Measurements from ENCODE around the gene SUOX. TPM values are rescaled to one million over a fixed set of nuclear protein-coding genes. Genes with fewer than 3 reads are reported as not detected.
A peak's percentile ranks its signal among the peaks of the same experiment; 100 is the strongest.

The SUOX gene
- total RNA-seq, 1 donor from 2014 or later = 2.1 TPM

DNA sequence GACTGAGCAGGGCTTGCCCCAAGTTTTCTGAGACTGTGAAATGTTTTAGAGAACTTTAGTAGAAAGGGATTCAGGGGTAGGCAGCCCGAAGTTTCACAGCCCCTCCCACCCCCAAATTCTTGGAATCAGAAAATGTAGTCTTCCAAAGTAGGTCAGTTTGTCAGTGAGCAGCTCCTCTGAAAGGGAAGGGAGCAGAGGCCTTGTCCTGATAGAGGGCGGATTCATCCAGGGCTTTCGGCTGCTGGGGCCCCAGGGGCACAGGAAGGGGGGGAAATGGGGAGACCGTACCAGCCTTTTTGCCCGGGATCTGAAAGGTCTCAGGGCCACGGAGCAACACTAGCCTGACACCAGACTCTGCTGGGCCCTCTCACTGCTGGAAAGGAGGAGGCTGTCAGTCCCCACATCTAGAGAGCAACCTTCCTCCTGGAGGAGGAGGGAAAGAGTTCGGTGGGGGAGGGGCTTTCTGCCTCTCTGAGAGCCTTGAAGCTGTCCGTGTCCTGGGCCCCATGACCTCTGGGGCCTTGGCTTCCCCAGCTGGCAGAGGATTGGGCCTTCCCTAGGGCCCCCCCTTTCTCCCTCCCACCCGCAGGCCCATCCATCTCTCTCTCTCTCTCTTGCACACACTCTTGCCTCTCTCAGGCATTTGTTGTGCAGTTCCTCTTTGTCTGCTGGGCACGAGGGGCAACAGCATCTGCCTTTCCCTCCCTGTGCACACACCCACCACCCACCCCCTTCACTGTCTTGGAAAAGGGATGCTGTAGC lies 23.5 kb downstream of the SUOX start, which contains the start of gene IKZF4:
Gene IKZF4, plus strand, starts transcription at position 621 of the 762 bp plus-strand sequence. CDS start 451 bp downstream, outside the sequence.
- no peaks in the 10 kb centered on the region for H3K27me3 ChIP-seq (ENCODE audit: control insufficient read depth, insufficient read depth, low read length)
- TF ChIP-seq, protein P1, sequence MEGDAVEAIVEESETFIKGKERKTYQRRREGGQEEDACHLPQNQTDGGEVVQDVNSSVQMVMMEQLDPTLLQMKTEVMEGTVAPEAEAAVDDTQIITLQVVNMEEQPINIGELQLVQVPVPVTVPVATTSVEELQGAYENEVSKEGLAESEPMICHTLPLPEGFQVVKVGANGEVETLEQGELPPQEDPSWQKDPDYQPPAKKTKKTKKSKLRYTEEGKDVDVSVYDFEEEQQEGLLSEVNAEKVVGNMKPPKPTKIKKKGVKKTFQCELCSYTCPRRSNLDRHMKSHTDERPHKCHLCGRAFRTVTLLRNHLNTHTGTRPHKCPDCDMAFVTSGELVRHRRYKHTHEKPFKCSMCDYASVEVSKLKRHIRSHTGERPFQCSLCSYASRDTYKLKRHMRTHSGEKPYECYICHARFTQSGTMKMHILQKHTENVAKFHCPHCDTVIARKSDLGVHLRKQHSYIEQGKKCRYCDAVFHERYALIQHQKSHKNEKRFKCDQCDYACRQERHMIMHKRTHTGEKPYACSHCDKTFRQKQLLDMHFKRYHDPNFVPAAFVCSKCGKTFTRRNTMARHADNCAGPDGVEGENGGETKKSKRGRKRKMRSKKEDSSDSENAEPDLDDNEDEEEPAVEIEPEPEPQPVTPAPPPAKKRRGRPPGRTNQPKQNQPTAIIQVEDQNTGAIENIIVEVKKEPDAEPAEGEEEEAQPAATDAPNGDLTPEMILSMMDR (IDR thresholded peaks at IDR 0.05; ENCODE audit: insufficient read depth, low read length, severe bottlenecking) = no peak
- H3K4me3 ChIP-seq (ENCODE audit: low read depth, low read length) = no peak within 1 kb of the TSS
- DNase-seq (ENCODE audit: low read depth) (no peak), FAIRE-seq (no peak)
- no peaks in the 10 kb centered on the region for H3K36me3 ChIP-seq (ENCODE audit: control insufficient read depth, insufficient read depth, low read length)

DNA sequence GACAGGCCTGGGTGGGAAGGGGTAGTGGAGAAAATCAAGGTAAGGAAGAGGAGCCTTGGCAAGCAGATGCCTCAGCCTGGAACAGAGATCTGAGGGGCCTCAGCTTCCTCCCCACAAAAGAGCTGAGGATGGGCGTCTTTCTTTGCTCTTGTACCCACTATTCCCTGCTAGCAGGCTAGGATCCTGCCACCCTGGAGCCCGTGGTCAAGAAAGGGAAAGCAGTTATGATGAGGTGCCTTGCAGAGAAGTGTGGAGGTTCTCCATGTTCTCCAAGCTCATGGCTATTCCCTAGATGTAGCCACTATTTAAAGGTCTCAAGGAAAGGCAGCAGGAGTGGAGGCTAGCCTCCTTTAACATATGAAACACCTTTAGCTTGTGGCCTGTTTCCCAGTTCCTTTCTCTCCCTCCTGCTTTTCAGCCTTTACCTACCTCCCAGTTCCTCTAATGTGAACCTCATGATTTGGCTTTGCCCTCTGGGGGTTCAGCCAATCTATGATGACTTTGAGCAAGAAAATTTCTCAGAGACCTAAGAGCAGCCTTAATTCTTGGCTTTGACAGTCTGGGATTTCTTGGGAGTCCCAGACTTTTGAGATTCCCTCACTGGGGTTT lies 24.9 kb downstream of the SUOX start:
- FAIRE-seq (no peak), DNase-seq (ENCODE audit: low read depth) (no peak)
- Histone ChIP-seq H3K36me3 (ENCODE audit: control insufficient read depth, insufficient read depth, low read length) (no peaks in the 10 kb centered on the region), H3K27me3 (ENCODE audit: control insufficient read depth, insufficient read depth, low read length) (no peaks in the 10 kb centered on the region), H3K4me3 (ENCODE audit: low read depth, low read length) (no peak overlapping the region)
- TF ChIP-seq, protein P1 (IDR thresholded peaks at IDR 0.05; ENCODE audit: insufficient read depth, low read length, severe bottlenecking) = no peak

GRCh38 chr12:56028511-56029165 lies 31.6 kb downstream of the SUOX start:
- DNase-seq (ENCODE audit: low read depth) = peak; percentile 71

DNA sequence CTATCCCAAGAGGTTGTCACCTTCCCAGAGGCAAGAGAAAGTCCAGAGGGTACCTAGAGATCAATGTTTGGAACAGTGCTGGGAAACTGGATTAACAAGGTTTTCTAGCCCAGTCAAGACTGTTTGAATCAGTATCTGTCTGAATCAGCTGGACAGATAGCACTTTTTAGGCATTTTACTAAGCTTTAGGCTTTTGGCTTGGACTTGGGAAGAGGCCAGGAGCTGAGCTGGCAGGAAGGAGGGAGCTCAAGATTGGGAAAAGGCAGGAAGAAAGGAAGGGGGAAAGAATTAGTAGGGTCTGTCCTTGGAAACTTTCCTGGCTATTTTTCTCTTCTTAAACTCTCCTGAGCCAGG lies 32.1 kb downstream of the SUOX start:
- Histone ChIP-seq H3K36me3 (ENCODE audit: control insufficient read depth, insufficient read depth, low read length) (no peaks in the 10 kb centered on the region), H3K4me3 (ENCODE audit: low read depth, low read length) (no peak overlapping the region), H3K27me3 (ENCODE audit: control insufficient read depth, insufficient read depth, low read length) (no peaks in the 10 kb centered on the region)
- FAIRE-seq = no peak
- peak; percentile 74 for DNase-seq (ENCODE audit: low read depth)
- TF ChIP-seq, protein P1 (IDR thresholded peaks at IDR 0.05; ENCODE audit: insufficient read depth, low read length, severe bottlenecking) = no peak

More at GRCh38 chr12:56028511-56029165, 31.6 kb downstream of the SUOX start:
- TF ChIP-seq, protein P1 (IDR thresholded peaks at IDR 0.05; ENCODE audit: insufficient read depth, low read length, severe bottlenecking) = no peak
- FAIRE-seq = no peak
- H3K27me3 ChIP-seq (ENCODE audit: control insufficient read depth, insufficient read depth, low read length) = no peaks in the 10 kb centered on the region
- no peak overlapping the region for H3K4me3 ChIP-seq (ENCODE audit: low read depth, low read length)
- no peaks in the 10 kb centered on the region for H3K36me3 ChIP-seq (ENCODE audit: control insufficient read depth, insufficient read depth, low read length)

DNA sequence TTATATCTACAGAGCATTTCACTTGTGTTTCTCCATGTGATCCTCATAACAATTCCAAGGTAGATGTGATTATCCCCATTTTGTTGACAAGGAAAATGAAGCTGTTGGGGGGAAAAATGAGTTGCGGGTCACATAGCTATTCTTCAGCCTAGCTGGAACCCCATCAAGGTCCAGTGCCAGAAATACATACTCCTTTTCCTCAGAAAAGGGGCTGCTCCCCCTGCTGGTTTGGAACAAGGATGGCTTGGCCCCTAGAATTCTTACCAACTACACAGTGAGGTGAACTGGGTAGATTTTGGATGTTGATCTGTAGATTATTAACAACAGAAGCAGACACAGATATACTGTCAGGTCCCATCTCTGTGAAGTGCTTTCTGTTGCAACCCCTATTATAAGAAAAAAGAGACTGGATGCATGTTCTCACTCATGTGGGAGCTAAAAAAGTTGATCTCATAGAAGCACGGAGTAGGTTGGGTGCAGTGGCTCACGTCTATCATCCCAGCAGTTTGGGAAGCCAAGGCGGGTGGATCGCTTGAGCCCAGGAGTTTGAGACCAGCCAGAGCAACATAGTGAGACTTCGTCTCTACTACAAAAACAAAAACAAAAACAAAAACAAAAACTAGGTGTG lies 32.7 kb downstream of the SUOX start:
- DNase-seq (ENCODE audit: low read depth) = peak; percentile 46
- H3K36me3 ChIP-seq (ENCODE audit: control insufficient read depth, insufficient read depth, low read length) = no peaks in the 10 kb centered on the region

More for the DNA sequence above, 32.7 kb downstream of the SUOX start:
- Histone ChIP-seq H3K27me3 (ENCODE audit: control insufficient read depth, insufficient read depth, low read length) (no peaks in the 10 kb centered on the region), H3K4me3 (ENCODE audit: low read depth, low read length) (no peak overlapping the region)
- TF ChIP-seq, protein P1 (IDR thresholded peaks at IDR 0.05; ENCODE audit: insufficient read depth, low read length, severe bottlenecking) = peak; percentile 65
- FAIRE-seq = no peak

All from bronchial epithelial cell (primary cell).